Skin of body (tissue), 2 donors: ENCODE data around the gene BAHCC1. TPM values are rescaled to one million over a fixed set of nuclear protein-coding genes. Genes with fewer than 3 reads are reported as not detected.
"Not testable (repeated sequence)": the region's sequence is repeated elsewhere in the genome, so short reads cannot be mapped to it uniquely, and the experiment has no call there.

Experiments
- DNase-seq: peaks from one replicate; lab custom pipeline; 2025; lab: John Stamatoyannopoulos, UW
- total RNA-seq: library from RNA; depleted of rRNA; stranded (reverse); fragments of >200 nt; gene quantifications from one replicate; pipeline ENCODE4 v1.2.3, GENCODE V29; 2014

The BAHCC1 gene
- 9.5 TPM for total RNA-seq

- DNase-seq: peak; percentile 97
These were observed at the start of gene BAHCC1 for GRCh38 chr17:81394921-81395599. Gene BAHCC1, plus strand, starts transcription at chr17:81395457. Its CDS starts 4,283 bp downstream, at chr17:81399740.

GRCh38 chr17:81346090-81346907, 49.0 kb upstream of the BAHCC1 start:
- peak; percentile 97 for DNase-seq

GRCh38 chr17:81346908-81347349, 48.3 kb upstream of the BAHCC1 start:
- no peak for DNase-seq

GRCh38 chr17:81347437-81347836, 47.8 kb upstream of the BAHCC1 start:
- DNase-seq: no peak

- no peak for DNase-seq
These were observed 46.9 kb upstream of the BAHCC1 start for GRCh38 chr17:81348097-81349055.

GRCh38 chr17:81349397-81350319, 45.6 kb upstream of the BAHCC1 start:
- no peak for DNase-seq

GRCh38 chr17:81350320-81350890, 44.9 kb upstream of the BAHCC1 start:
- DNase-seq: no peak

GRCh38 chr17:81351329-81352052, 43.8 kb upstream of the BAHCC1 start:
- DNase-seq: not testable (repeated sequence)

GRCh38 chr17:81352056-81352455, 43.2 kb upstream of the BAHCC1 start:
- not testable (repeated sequence) for DNase-seq

GRCh38 chr17:81354252-81354953, 40.9 kb upstream of the BAHCC1 start:
- no peak for DNase-seq

GRCh38 chr17:81354954-81355347, 40.3 kb upstream of the BAHCC1 start:
- no peak for DNase-seq

- no peak for DNase-seq
These were observed 36.0 kb upstream of the BAHCC1 start for GRCh38 chr17:81359218-81359617.

- not testable (repeated sequence) for DNase-seq
These were observed 33.3 kb upstream of the BAHCC1 start for GRCh38 chr17:81362001-81362400.

GRCh38 chr17:81364278-81365147, 30.7 kb upstream of the BAHCC1 start:
- no peak for DNase-seq

GRCh38 chr17:81365148-81365600, 30.1 kb upstream of the BAHCC1 start:
- DNase-seq: no peak

- DNase-seq: no peak
These were observed 29.4 kb upstream of the BAHCC1 start for GRCh38 chr17:81365601-81366585.
